Activated naive CD4-positive, alpha-beta T cell treated with anti-CD3 and anti-CD28 coated beads, Interleukin-2, amount 50 U/mL, for 24 hours (primary cell): Measurements from ENCODE around the gene GNG2.

Source experiments
- H3K27ac Mint-ChIP-seq: one replicate; pipeline ENCODE4 v1.8.0; 2021; ENCODE audit warnings: mild to moderate bottlenecking, mixed read lengths
- H3K27me3 Mint-ChIP-seq: one replicate; pipeline ENCODE4 v1.8.0; 2021; ENCODE audit warnings: mixed read lengths
- H3K36me3 Mint-ChIP-seq: one replicate; pipeline ENCODE4 v1.8.0; 2021; ENCODE audit warnings: mixed read lengths
- H3K4me1 Mint-ChIP-seq: one replicate; pipeline ENCODE4 v1.8.0; 2021; ENCODE audit warnings: mixed read lengths
- H3K4me3 Mint-ChIP-seq: one replicate; pipeline ENCODE4 v1.8.0; 2021; ENCODE audit warnings: mild to moderate bottlenecking, mixed read lengths
- H3K9me3 Mint-ChIP-seq: one replicate; pipeline ENCODE4 v1.8.0; 2021; ENCODE audit warnings: mixed read lengths

GNG2 gene

DNA sequence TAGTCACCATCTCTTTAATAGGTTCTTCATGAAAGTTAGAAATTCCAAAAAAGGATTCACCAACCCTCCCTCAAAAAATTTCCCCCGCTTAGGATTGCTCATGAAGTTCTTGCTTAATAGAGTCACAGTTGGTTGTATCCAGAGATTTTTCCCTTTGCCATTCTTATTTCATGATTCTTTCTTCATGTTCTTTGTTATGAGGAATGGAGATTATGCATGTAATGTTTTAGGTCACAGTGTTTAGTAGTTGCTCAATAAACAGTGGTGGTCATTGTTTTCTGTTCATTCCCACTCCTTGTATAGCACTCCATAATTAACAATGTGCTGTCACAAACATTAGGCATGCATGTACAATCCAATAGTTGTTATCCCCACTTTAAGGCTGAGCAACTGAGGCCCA, 77.7 kb downstream of the GNG2 start:
- H3K4me1 Mint-ChIP-seq, result peaks cover 64% of the 10 kb centered on the region
- H3K36me3 Mint-ChIP-seq, result peaks cover 29% of the 10 kb centered on the region
- peak overlapping the region; percentile 80 for H3K27ac Mint-ChIP-seq
- no peaks in the 10 kb centered on the region for H3K27me3 Mint-ChIP-seq
- no peaks in the 10 kb centered on the region for H3K9me3 Mint-ChIP-seq
- H3K4me3 Mint-ChIP-seq, result no peak overlapping the region

DNA sequence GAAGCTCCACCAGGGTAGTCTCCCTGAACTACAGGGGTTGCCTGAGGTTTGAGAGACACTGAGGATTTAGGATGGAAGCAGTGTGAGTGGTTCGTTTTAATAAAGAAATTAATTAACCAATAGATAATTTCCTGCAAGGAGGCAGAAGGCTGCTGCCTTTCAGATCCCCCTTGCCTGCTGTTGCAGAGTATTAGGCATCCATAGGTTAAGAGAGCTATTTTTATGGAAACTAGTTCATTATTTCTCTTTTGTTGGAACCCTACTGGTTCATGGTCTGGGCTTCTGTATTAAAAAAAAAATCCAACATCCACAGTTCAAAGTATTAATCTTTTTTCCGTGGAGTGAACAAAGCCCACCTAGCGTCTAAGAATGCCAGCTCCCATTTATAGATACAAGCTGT, 78.4 kb downstream of the GNG2 start:
- H3K4me1 Mint-ChIP-seq, result peaks cover 62% of the 10 kb centered on the region
- peaks cover 28% of the 10 kb centered on the region for H3K36me3 Mint-ChIP-seq
- H3K4me3 Mint-ChIP-seq, result no peak overlapping the region
- no peaks in the 10 kb centered on the region for H3K9me3 Mint-ChIP-seq
- no peaks in the 10 kb centered on the region for H3K27me3 Mint-ChIP-seq
- H3K27ac Mint-ChIP-seq, result peak overlapping the region; percentile 68

DNA sequence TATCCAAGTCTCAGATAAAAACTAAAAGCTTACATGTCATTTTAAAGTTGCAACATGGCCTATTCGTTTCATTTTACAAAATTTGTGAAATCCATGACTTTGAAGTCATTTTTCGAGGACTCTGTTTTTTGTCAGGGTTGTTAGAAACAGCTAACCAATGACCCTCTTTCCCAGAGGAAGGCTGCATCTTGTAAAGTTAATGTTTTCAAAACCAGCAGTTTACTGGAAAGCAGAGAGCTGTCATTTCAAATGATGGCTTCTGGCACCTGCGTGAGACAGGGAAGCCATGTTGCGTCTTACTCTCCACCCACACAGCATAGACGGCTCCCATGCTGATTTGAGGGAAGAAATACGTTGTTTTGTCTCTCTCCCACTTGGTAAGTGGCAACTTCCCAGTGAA, 78.8 kb downstream of the GNG2 start:
- Mint-ChIP-seq H3K4me3 (no peak overlapping the region), H3K9me3 (no peaks in the 10 kb centered on the region), H3K36me3 (peaks cover 29% of the 10 kb centered on the region), H3K27ac (peak overlapping the region; percentile 92), H3K4me1 (peaks cover 59% of the 10 kb centered on the region), H3K27me3 (no peaks in the 10 kb centered on the region)

DNA sequence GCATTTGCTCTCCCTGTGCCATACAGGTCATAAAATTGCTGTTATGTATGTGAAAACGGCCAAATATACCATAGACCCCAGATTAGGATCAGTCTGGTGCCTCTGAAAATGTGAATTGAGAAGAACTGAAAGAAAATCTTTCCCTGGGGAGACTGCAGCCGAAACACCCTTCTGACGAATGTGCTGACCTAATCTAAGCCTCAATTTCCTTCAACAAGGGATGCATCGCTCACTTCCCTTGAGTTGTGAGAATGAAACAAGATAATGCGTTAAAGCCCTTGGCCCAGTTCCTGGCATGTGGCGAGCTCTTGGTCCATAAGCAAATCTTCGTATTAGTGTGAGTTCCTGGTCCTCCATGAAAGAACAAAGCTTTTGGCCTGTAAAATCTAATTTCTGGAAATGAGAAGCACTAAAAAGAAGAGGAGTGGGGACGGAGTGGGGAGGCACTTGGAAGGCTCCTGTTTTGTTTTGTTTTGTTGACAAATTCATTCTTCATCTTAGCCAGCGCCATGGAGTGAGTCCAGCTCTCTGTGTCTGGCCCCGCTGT, 79.4 kb downstream of the GNG2 start:
- Mint-ChIP-seq H3K27me3 (no peaks in the 10 kb centered on the region), H3K36me3 (peaks cover 24% of the 10 kb centered on the region), H3K4me1 (peaks cover 53% of the 10 kb centered on the region), H3K9me3 (no peaks in the 10 kb centered on the region), H3K4me3 (no peak overlapping the region), H3K27ac (peak overlapping the region; percentile 92)

DNA sequence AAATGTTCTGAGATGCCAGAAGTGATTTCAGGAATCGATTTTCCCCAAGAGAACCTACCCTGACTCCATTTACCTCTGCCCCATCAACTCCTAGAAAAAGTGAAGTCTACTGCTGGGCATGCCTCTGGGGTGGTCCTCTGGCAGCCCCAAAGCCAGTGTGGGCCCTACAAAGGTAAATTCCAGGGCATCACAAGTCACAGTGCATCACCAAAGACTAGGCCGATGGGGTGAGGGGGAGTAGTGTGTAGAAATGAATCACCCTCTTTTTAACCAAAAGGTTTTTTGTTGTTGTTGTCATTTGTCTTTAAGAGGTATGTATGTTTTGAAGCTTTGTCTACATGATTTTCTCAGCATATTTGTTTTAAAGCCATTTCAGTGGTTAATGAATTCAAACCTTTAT, 82.6 kb downstream of the GNG2 start:
- H3K27ac Mint-ChIP-seq, result peak overlapping the region; percentile 55
- H3K9me3 Mint-ChIP-seq, result peaks cover 15% of the 10 kb centered on the region
- no peak overlapping the region for H3K4me3 Mint-ChIP-seq
- H3K4me1 Mint-ChIP-seq, result peaks cover 58% of the 10 kb centered on the region
- no peaks in the 10 kb centered on the region for H3K27me3 Mint-ChIP-seq
- peaks cover 41% of the 10 kb centered on the region for H3K36me3 Mint-ChIP-seq

DNA sequence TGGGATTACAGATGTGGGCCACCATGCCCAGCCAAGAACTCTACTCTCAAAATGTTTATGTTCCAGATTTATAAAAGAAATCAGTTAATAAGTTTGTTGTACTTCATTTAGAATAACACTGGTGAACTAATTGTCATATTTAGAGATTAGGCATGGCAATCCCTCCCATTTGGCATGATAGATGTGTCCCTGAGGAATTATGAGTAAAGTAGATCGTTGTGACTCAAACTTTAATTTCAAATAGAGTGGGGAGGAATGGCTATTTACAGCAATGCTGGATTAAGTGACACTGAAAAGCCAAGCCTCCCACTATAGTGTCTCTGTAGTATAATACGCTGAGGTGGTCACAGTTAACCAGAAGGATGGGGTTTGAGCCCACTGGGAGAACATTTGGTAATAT, 89.6 kb downstream of the GNG2 start:
- Mint-ChIP-seq H3K4me1 (peaks cover 38% of the 10 kb centered on the region), H3K4me3 (no peak overlapping the region), H3K36me3 (peaks cover 41% of the 10 kb centered on the region), H3K9me3 (peaks cover 15% of the 10 kb centered on the region), H3K27me3 (no peaks in the 10 kb centered on the region), H3K27ac (peak overlapping the region; percentile 8)

DNA sequence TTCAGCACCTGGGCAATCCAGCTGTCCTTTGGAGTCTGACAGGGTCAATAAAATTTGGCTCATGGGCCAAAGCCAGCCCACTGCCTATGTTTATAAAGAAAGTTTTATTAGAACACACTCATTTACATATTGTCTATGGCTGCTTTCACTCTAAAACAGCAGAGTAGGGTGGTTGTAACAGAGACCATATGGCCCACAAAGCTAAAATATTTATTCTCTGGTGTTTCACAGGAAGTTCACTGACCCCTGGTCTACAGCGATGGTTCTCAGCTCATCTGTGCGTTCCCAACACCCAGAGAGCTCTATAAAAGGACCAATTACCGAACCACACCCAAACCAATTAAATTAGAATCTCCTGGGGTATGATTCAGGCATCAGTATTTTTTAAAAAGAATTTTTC, 91.2 kb downstream of the GNG2 start:
- Mint-ChIP-seq H3K4me3 (no peak overlapping the region), H3K9me3 (peaks cover 7% of the 10 kb centered on the region), H3K36me3 (peaks cover 35% of the 10 kb centered on the region), H3K27ac (no peak overlapping the region), H3K27me3 (no peaks in the 10 kb centered on the region), H3K4me1 (peaks cover 24% of the 10 kb centered on the region)

DNA sequence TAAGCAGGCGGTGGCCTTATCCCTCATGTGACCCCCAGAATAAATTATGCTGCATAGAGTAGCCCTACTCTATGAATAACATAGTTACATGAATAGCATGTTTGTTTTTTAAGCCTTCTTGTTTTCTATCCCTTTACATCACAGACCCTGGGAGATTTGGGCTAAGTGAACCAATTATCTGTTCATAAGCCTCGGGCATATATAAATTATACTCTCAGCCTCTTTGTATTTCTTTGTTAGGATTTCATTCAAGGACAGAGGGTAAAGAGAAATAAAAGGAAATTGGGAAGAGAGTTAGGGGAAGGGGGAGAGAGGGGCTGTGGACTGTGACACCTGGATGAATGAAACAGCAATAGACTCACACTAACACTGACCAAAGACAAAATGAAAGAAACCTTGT, 93.6 kb downstream of the GNG2 start:
- Mint-ChIP-seq H3K9me3 (peaks cover 14% of the 10 kb centered on the region), H3K27ac (peak overlapping the region; percentile 57), H3K4me3 (no peak overlapping the region), H3K36me3 (peaks cover 47% of the 10 kb centered on the region), H3K4me1 (peaks cover 30% of the 10 kb centered on the region), H3K27me3 (no peaks in the 10 kb centered on the region)

DNA sequence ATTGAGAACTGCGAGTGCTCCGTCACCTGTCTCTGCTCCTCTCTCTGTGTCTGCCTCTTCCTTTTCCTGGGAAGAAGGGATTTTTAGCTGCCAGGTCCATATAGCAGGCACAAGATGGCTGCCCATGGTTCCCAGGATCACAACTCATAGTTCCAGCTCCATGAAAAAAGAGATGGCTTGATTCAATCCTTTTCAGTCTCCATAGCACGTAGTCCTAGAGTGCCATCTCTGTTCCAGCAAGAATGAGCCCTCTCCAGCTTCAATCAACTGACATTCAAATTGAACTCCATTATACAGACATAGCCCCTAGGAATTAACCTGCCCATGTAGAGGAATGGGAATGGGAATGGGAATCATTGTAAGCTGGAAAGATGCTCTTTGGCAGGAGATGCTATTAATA, 94.2 kb downstream of the GNG2 start:
- H3K9me3 Mint-ChIP-seq, result peaks cover 20% of the 10 kb centered on the region
- H3K27ac Mint-ChIP-seq, result no peak overlapping the region
- no peak overlapping the region for H3K4me3 Mint-ChIP-seq
- H3K36me3 Mint-ChIP-seq, result peaks cover 53% of the 10 kb centered on the region
- no peaks in the 10 kb centered on the region for H3K27me3 Mint-ChIP-seq
- peaks cover 36% of the 10 kb centered on the region for H3K4me1 Mint-ChIP-seq

DNA sequence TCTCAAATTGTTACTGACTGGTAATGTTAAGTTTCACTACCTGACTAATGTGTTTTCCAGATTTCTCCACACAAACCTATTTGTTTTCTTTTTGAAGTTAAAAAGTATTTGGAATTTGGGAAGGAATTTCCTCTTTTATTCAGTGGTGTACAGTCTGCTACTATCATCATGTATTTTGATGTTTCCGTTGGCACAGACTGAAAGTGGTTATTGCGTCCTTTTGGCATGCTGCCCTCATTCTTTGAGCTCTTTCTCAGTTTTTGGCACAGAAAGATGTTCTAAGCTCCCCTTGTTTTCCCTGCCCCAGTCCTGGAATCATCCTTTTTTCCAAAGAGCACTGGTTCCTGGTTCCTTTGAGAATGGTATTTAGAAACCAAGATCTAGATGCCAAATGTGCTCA, 97.5 kb downstream of the GNG2 start:
- no peak overlapping the region for H3K27ac Mint-ChIP-seq
- H3K9me3 Mint-ChIP-seq, result peaks cover 27% of the 10 kb centered on the region
- no peak overlapping the region for H3K4me3 Mint-ChIP-seq
- H3K27me3 Mint-ChIP-seq, result no peaks in the 10 kb centered on the region
- H3K4me1 Mint-ChIP-seq, result peaks cover 56% of the 10 kb centered on the region
- H3K36me3 Mint-ChIP-seq, result peaks cover 51% of the 10 kb centered on the region

DNA sequence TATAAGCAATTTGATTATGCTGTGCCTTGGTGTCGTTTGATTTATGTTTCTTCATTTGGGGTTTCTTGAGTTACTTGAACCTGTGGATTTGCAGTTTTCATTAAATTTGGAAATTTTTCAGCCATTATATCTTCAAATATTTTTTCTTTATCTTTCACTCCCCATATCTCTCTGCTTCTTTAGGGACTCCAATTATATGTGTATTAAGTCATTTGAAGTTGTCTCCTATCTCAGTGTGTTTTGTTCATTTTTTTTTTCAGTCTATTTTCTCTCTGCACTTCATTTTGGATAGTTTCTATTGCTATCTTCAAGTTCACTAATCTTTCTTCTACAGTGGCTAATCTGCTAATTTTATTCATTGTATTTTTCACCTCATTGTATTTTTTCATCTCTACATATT, 99.5 kb downstream of the GNG2 start:
- Mint-ChIP-seq H3K4me1 (peaks cover 63% of the 10 kb centered on the region), H3K9me3 (peaks cover 27% of the 10 kb centered on the region), H3K27ac (peak overlapping the region; percentile 61), H3K36me3 (peaks cover 51% of the 10 kb centered on the region), H3K27me3 (no peaks in the 10 kb centered on the region), H3K4me3 (no peak overlapping the region)

DNA sequence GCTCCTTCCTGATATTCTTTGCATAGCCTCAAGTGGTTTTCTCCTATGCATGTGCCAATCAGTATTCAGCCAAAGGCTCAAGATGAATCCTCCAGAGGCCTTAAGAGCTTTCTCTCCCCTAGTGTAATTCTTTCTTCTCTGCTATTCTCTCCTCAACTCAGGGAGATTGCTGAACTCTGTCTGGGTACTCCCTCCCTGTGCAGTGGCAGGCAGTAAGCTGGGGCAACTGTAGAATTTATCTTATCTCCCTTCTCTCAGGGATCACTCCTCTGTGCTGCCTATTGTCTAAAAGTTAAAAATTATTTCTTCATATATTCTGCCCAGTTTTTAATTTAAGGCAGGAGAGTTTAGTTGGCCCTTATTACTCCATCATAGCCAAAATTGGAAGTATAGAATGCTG, 100.5 kb downstream of the GNG2 start:
- Mint-ChIP-seq H3K4me1 (peaks cover 67% of the 10 kb centered on the region), H3K27ac (peak overlapping the region; percentile 42), H3K4me3 (no peak overlapping the region), H3K36me3 (peaks cover 50% of the 10 kb centered on the region), H3K9me3 (peaks cover 27% of the 10 kb centered on the region), H3K27me3 (no peaks in the 10 kb centered on the region)

DNA sequence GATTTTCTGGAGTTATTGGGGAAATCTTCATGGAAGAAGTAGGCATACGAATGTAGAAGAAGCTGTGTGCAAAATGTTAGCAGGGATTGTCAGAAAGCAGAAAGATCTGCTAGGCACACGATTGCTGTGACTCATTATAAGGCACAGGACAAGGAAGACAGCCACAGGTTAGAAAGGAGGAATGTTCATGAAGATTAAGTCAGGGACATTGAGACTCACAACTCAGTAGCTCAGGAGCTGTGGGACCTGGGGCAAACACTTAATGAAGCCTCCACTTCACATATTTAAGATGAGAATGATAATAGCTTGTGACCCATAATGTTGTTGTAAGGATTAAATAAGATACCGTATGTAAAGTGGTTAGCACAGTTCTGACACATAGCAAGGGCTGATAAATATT, 102.3 kb downstream of the GNG2 start:
- H3K36me3 Mint-ChIP-seq, result peaks cover 40% of the 10 kb centered on the region
- peaks cover 61% of the 10 kb centered on the region for H3K4me1 Mint-ChIP-seq
- H3K27ac Mint-ChIP-seq, result peak overlapping the region; percentile 94
- peaks cover 19% of the 10 kb centered on the region for H3K9me3 Mint-ChIP-seq
- H3K4me3 Mint-ChIP-seq, result peak overlapping the region; percentile 51
- H3K27me3 Mint-ChIP-seq, result no peaks in the 10 kb centered on the region

DNA sequence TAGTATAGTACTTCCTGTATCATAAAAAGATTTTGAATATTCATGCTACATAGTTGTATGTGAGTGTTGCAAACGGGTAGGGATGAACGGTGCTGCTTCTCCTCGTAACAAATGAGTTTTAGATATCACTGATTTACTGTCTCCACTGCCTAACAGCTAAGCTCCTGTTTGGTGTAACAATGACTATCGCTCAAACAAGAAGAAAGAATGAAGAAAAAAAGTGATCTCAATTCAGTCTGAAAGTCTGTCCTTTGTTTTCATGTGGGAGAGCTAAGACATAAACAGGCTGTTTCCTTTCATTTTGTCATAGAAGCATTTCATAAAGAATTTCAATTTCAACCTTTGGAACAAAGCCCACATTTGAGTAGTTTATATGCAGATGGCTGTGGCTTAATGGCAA, 102.9 kb downstream of the GNG2 start:
- peaks cover 37% of the 10 kb centered on the region for H3K36me3 Mint-ChIP-seq
- peak overlapping the region; percentile 85 for H3K27ac Mint-ChIP-seq
- peaks cover 61% of the 10 kb centered on the region for H3K4me1 Mint-ChIP-seq
- peaks cover 19% of the 10 kb centered on the region for H3K9me3 Mint-ChIP-seq
- H3K27me3 Mint-ChIP-seq, result no peaks in the 10 kb centered on the region
- H3K4me3 Mint-ChIP-seq, result peak overlapping the region; percentile 58

DNA sequence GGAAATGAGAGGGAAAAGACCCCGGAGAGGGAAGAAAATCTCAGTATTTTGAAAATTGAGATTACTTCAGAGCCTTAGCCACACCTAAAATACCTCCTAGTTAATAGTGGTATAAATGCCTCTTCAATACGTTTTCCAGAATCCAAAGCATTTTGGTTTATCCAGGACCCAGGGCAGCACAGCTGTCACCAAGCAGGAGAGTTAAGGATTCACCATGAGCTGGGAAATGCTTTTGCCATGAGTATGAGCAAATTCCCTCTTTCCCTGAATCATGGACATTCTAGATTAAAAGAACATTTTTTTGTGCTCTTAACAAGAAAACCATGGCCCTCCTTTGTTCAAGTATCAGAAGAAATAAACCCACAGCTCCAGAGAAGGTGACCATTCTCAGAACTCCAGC, 107.1 kb downstream of the GNG2 start:
- H3K27me3 Mint-ChIP-seq, result no peaks in the 10 kb centered on the region
- no peaks in the 10 kb centered on the region for H3K9me3 Mint-ChIP-seq
- H3K4me1 Mint-ChIP-seq, result peaks cover 20% of the 10 kb centered on the region
- peaks cover 9% of the 10 kb centered on the region for H3K36me3 Mint-ChIP-seq
- peak overlapping the region; percentile 41 for H3K27ac Mint-ChIP-seq
- H3K4me3 Mint-ChIP-seq, result no peak overlapping the region

DNA sequence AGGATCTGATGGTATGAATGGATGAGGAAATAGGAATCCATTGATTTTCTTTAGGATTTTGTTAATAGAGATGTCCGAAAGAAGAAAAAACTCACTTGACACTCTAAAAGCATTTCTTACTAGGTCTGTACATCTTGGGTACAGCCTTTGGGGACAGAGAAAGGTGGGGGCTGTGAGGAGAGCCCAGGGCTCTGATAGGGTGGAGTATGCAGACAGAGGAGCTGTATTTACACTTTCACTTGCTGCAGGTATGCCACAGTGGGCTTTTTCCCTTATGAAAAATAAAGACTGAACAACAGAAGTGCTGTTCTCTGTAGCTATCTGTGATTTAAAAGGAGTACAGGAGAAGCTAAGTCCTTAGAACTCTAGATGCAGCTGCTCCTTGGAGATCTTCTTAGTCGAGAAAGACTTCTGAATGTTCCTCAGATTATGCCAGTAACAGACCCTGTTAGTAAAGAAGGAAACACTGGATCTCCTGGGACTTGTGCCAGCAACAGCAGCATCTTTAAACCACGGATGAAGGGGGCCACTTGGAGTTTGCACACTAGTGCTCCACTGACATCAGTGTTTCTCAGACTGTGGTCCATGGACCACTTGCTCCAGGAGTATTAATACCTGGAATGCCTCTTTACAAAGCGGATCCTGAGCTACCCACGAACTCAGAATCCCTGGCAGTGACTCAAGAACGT, 109.6 kb downstream of the GNG2 start:
- Mint-ChIP-seq H3K27me3 (no peaks in the 10 kb centered on the region), H3K27ac (peak overlapping the region; percentile 67), H3K36me3 (peaks cover 5% of the 10 kb centered on the region), H3K4me1 (peaks cover 3% of the 10 kb centered on the region), H3K4me3 (no peak overlapping the region), H3K9me3 (no peaks in the 10 kb centered on the region)

DNA sequence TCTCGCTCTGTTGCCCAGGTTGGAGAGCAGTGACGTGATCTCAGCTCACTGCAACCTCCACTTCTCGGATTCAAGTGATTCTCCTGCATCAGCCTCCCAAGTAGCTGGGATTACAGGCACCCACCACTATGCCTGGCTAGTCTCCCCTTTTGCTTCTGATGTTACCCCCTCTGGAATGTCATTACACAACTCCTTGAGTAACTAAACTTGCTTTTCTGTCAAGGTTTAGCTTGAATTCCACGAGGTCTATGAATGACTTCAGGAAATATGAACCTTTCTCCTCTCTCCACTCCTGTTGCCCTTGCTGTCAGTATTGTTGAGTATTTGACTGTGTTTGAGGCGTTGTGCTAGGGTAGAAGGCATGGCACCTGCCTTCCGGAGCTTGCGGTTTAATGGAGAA, 112.2 kb downstream of the GNG2 start:
- H3K4me1 Mint-ChIP-seq, result no peaks in the 10 kb centered on the region
- no peak overlapping the region for H3K27ac Mint-ChIP-seq
- no peak overlapping the region for H3K4me3 Mint-ChIP-seq
- no peaks in the 10 kb centered on the region for H3K36me3 Mint-ChIP-seq
- H3K27me3 Mint-ChIP-seq, result no peaks in the 10 kb centered on the region
- H3K9me3 Mint-ChIP-seq, result no peaks in the 10 kb centered on the region
